CD4-positive, alpha-beta memory T cell (primary cell): ENCODE results near the gene CYP17A1. TPM values are rescaled to one million over a fixed set of nuclear protein-coding genes. Genes with fewer than 3 reads are reported as not detected.

Experiments
- CTCF ChIA-PET: fragments of 350-600 bp; sonication (Branson Sonifier 250); formaldehyde crosslinking; loops from one replicate; lab custom pipeline; 2021; ENCODE audit warnings: inconsistent platforms; ENCODE audit not compliant: partially characterized antibody; lab: Charles Lee
- POLR2A ChIA-PET: fragments of 350-600 bp; sonication (Branson Sonifier 250); formaldehyde crosslinking; loops from one replicate; lab custom pipeline; 2021; ENCODE audit not compliant: partially characterized antibody; lab: Charles Lee
- DNase-seq, 5 donors: peaks; one replicate each; pipeline versions ENCODE4 v3.0.0 to v3.0.0-alpha.2; 2020 to 2022; ENCODE audit warnings: mixed read lengths in 1 of 5
- H3K27ac ChIP-seq: one replicate; pipeline ENCODE4 v1.7.0; 2013; ENCODE audit warnings: low read depth, low read length
- H3K27me3 ChIP-seq: 2 replicates; pipeline ENCODE4 v1.7.0; 2013; ENCODE audit warnings: mild to moderate bottlenecking, low read length, moderate library complexity; ENCODE audit not compliant: insufficient read depth
- H3K36me3 ChIP-seq: 2 replicates; pipeline ENCODE4 v1.7.0; 2013; ENCODE audit warnings: mild to moderate bottlenecking, low read length, moderate library complexity; ENCODE audit not compliant: insufficient read depth
- H3K4me1 ChIP-seq: 2 replicates; pipeline ENCODE4 v1.7.0; 2013; ENCODE audit warnings: mild to moderate bottlenecking, low read length, moderate library complexity; ENCODE audit not compliant: insufficient read depth
- H3K4me3 ChIP-seq, 2 donors: one replicate each; pipeline ENCODE4 v1.7.0; 2013; ENCODE audit warnings: low read length in 2 of 2, mild to moderate bottlenecking in 1 of 2
- H3K9me3 ChIP-seq, 2 donors: one replicate each; pipeline ENCODE4 v1.7.0; 2013; ENCODE audit warnings: low read length in 2 of 2, control low read depth in 1 of 2; ENCODE audit not compliant: control insufficient read depth in 1 of 2
- H3K27ac Mint-ChIP-seq, 7 donors: one replicate each; pipeline ENCODE4 v1.8.0; 2020 to 2021; ENCODE audit warnings: mixed read lengths in 7 of 7, mild to moderate bottlenecking in 6 of 7, inconsistent platforms in 3 of 7, moderate library complexity in 3 of 7
- H3K27me3 Mint-ChIP-seq, 2 donors: one replicate each; pipeline ENCODE4 v1.8.0; 2020 to 2021; ENCODE audit warnings: mixed read lengths in 2 of 2
- H3K36me3 Mint-ChIP-seq, 2 donors: one replicate each; pipeline ENCODE4 v1.8.0; 2020 to 2021; ENCODE audit warnings: mixed read lengths in 2 of 2, inconsistent platforms in 1 of 2, mild to moderate bottlenecking in 1 of 2
- H3K4me1 Mint-ChIP-seq, 4 donors: one replicate each; pipeline ENCODE4 v1.8.0; 2020 to 2021; ENCODE audit warnings: mixed read lengths in 4 of 4, mild to moderate bottlenecking in 1 of 4
- H3K4me3 Mint-ChIP-seq, 8 donors: one replicate each; pipeline ENCODE4 v1.8.0; 2020 to 2021; ENCODE audit warnings: mixed read lengths in 8 of 8, mild to moderate bottlenecking in 7 of 8, moderate library complexity in 6 of 8, inconsistent platforms in 3 of 8
- H3K9me3 Mint-ChIP-seq, 8 donors: one replicate each; pipeline ENCODE4 v1.8.0; 2020 to 2021; ENCODE audit warnings: mixed read lengths in 8 of 8, mild to moderate bottlenecking in 5 of 8, inconsistent platforms in 3 of 8, moderate library complexity in 1 of 8
- intact Hi-C: fragments of 100-400 bp; cut with micrococcal nuclease; formaldehyde crosslinking; loops from one replicate; pipeline ENCODE4 v1.15.1; 2023
- polyA plus RNA-seq, 2 donors: library from polyadenylated mRNA; unstranded; fragments of 300-500 nt; fragmentation: Illumina TruSeq; gene quantifications; one replicate each; pipeline ENCODE4 v1.2.3, GENCODE V29; 2021
- total RNA-seq, 2 experiments: library from RNA; stranded (reverse); gene quantifications; one replicate each; pipeline ENCODE4 v1.2.3, GENCODE V29; 2021

CYP17A1 gene
- total RNA-seq (not detected), polyA plus RNA-seq (not detected)

- Histone ChIP-seq H3K4me1 (no peaks in the 10 kb centered on the region), H3K27ac (no peak within 1 kb of the TSS), H3K27me3 (no peaks in the 10 kb centered on the region), H3K9me3 (no peaks in the 10 kb centered on the region), H3K36me3 (no peaks in the 10 kb centered on the region), H3K4me3 (no peak within 1 kb of the TSS)
- ChIA-PET POLR2A (no interaction called here), CTCF (interaction anchor here (0.7 to 4.2 kb wide), 7 partner anchors 9 to 649 kb away, joined by 5 to 32 read pairs (median 9); partner anchors contain the start of gene RPEL1)
- intact Hi-C loops: no loop called here
- H3K36me3 Mint-ChIP-seq: peaks cover 0 to 8% of the 10 kb centered on the region in 2 donors
- no peak within 1 kb of the TSS for H3K4me3 Mint-ChIP-seq
- peaks cover 0 to 25% (median 15%) of the 10 kb centered on the region in 8 donors for H3K9me3 Mint-ChIP-seq
- peaks cover 9 to 15% of the 10 kb centered on the region in 2 donors for H3K27me3 Mint-ChIP-seq
- no peak within 1 kb of the TSS for H3K27ac Mint-ChIP-seq
- DNase-seq: no peak
- H3K4me1 Mint-ChIP-seq: peaks cover 0 to 1% (median 0%) of the 10 kb centered on the region in 4 donors
Measured at GRCh38 chr10:102837230-102837721, at the start of gene CYP17A1. Gene CYP17A1, minus strand, starts transcription at chr10:102837413. Its CDS starts 52 bp downstream, at chr10:102837361.

GRCh38 chr10:102880256-102880655 is 43.0 kb upstream of the CYP17A1 start:
- Mint-ChIP-seq H3K9me3 (no peaks in the 10 kb centered on the region), H3K27me3 (no peaks in the 10 kb centered on the region), H3K27ac (no peak overlapping the region), H3K4me3 (no peak overlapping the region), H3K4me1 (no peaks in the 10 kb centered on the region), H3K36me3 (peaks cover 5 to 7% of the 10 kb centered on the region in 2 donors)
- intact Hi-C loops: no loop called here
- POLR2A ChIA-PET: no interaction called here
- DNase-seq: no peak
- Histone ChIP-seq H3K27ac (no peak overlapping the region), H3K27me3 (no peaks in the 10 kb centered on the region), H3K4me1 (no peaks in the 10 kb centered on the region), H3K4me3 (no peak overlapping the region), H3K9me3 (no peaks in the 10 kb centered on the region), H3K36me3 (no peaks in the 10 kb centered on the region)
- CTCF ChIA-PET: no interaction called here

- Histone ChIP-seq H3K27me3 (no peaks in the 10 kb centered on the region), H3K4me1 (no peaks in the 10 kb centered on the region), H3K4me3 (no peak overlapping the region), H3K36me3 (no peaks in the 10 kb centered on the region), H3K9me3 (no peaks in the 10 kb centered on the region), H3K27ac (no peak overlapping the region)
- no peak for DNase-seq
- Mint-ChIP-seq H3K36me3 (peaks cover 5 to 7% of the 10 kb centered on the region in 2 donors), H3K27me3 (no peaks in the 10 kb centered on the region), H3K4me1 (no peaks in the 10 kb centered on the region), H3K4me3 (peak overlapping the region in 1 of 8 donors; percentile 66), H3K9me3 (no peaks in the 10 kb centered on the region), H3K27ac (no peak overlapping the region)
- ChIA-PET POLR2A (no interaction called here), CTCF (no interaction called here)
- intact Hi-C loops: no loop called here
Measured at GRCh38 chr10:102878629-102879028, 41.4 kb upstream of the CYP17A1 start.

GRCh38 chr10:102876747-102877153 is 39.5 kb upstream of the CYP17A1 start:
- H3K27ac Mint-ChIP-seq: no peak overlapping the region
- intact Hi-C loops: no loop called here
- H3K27ac ChIP-seq: no peak overlapping the region
- DNase-seq: no peak
- ChIA-PET CTCF (no interaction called here), POLR2A (no interaction called here)
- no peaks in the 10 kb centered on the region for H3K4me1 ChIP-seq
- H3K9me3 ChIP-seq: no peaks in the 10 kb centered on the region
- no peak overlapping the region for H3K4me3 ChIP-seq
- H3K36me3 Mint-ChIP-seq: peaks cover 5 to 7% of the 10 kb centered on the region in 2 donors
- no peaks in the 10 kb centered on the region for H3K9me3 Mint-ChIP-seq
- H3K27me3 ChIP-seq: no peaks in the 10 kb centered on the region
- H3K4me1 Mint-ChIP-seq: no peaks in the 10 kb centered on the region
- H3K27me3 Mint-ChIP-seq: no peaks in the 10 kb centered on the region
- H3K4me3 Mint-ChIP-seq: no peak overlapping the region
- H3K36me3 ChIP-seq: no peaks in the 10 kb centered on the region

- Mint-ChIP-seq H3K36me3 (peaks cover 3 to 11% of the 10 kb centered on the region in 2 donors), H3K27me3 (peaks cover 11 to 14% of the 10 kb centered on the region in 2 donors), H3K27ac (peak overlapping the region in 2 of 7 donors; percentile 43 to 53), H3K9me3 (peaks cover 0 to 3% (median 0%) of the 10 kb centered on the region in 8 donors), H3K4me3 (peak overlapping the region in 1 of 8 donors; percentile 52), H3K4me1 (peaks cover 5 to 14% (median 10%) of the 10 kb centered on the region in 4 donors)
- Histone ChIP-seq H3K4me3 (no peak overlapping the region), H3K27me3 (no peaks in the 10 kb centered on the region), H3K9me3 (no peaks in the 10 kb centered on the region), H3K36me3 (no peaks in the 10 kb centered on the region), H3K4me1 (no peaks in the 10 kb centered on the region), H3K27ac (no peak overlapping the region)
- intact Hi-C loops: no loop called here
- DNase-seq: no peak
- ChIA-PET POLR2A (no interaction called here), CTCF (no interaction called here)
Measured at GRCh38 chr10:102872163-102872562, 35.0 kb upstream of the CYP17A1 start.

- H3K9me3 ChIP-seq: no peaks in the 10 kb centered on the region
- POLR2A ChIA-PET: no interaction called here
- peaks cover 6 to 11% of the 10 kb centered on the region in 2 donors for H3K36me3 Mint-ChIP-seq
- DNase-seq: no peak
- intact Hi-C loops: no loop called here
- no peaks in the 10 kb centered on the region for H3K36me3 ChIP-seq
- peaks cover 5 to 14% (median 10%) of the 10 kb centered on the region in 4 donors for H3K4me1 Mint-ChIP-seq
- no peak overlapping the region for H3K4me3 ChIP-seq
- no peaks in the 10 kb centered on the region for H3K4me1 ChIP-seq
- CTCF ChIA-PET: no interaction called here
- H3K27ac ChIP-seq: no peak overlapping the region
- no peak overlapping the region for H3K27ac Mint-ChIP-seq
- H3K27me3 ChIP-seq: no peaks in the 10 kb centered on the region
- peak overlapping the region in 3 of 8 donors; percentile 6 to 43 (median 15) for H3K4me3 Mint-ChIP-seq
- peaks cover 0 to 3% (median 0%) of the 10 kb centered on the region in 8 donors for H3K9me3 Mint-ChIP-seq
- H3K27me3 Mint-ChIP-seq: peaks cover 11 to 14% of the 10 kb centered on the region in 2 donors
Measured at GRCh38 chr10:102870221-102870620, 33.0 kb upstream of the CYP17A1 start.

GRCh38 chr10:102869258-102870198 is 32.3 kb upstream of the CYP17A1 start, which contains the start of gene AS3MT:
Gene AS3MT, plus strand, starts transcription at chr10:102869470. Its CDS starts 123 bp downstream, at chr10:102869593.
- no peak for DNase-seq
- CTCF ChIA-PET: no interaction called here
- no peaks in the 10 kb centered on the region for H3K36me3 ChIP-seq
- Mint-ChIP-seq H3K27ac (peak within 1 kb of the TSS in 2 of 7 donors; percentile 44 to 57), H3K36me3 (peaks cover 6 to 11% of the 10 kb centered on the region in 2 donors), H3K27me3 (peaks cover 11 to 14% of the 10 kb centered on the region in 2 donors), H3K4me3 (peak within 1 kb of the TSS; percentile 10 to 81 (median 66)), H3K4me1 (peaks cover 5 to 14% (median 10%) of the 10 kb centered on the region in 4 donors), H3K9me3 (peaks cover 0 to 3% (median 0%) of the 10 kb centered on the region in 8 donors)
- POLR2A ChIA-PET: interaction anchor here (0.7 kb wide), 1 partner anchor 21 kb away, joined by 3 read pairs; no protein-coding TSS in a partner anchor
- H3K27ac ChIP-seq: no peak within 1 kb of the TSS
- no peaks in the 10 kb centered on the region for H3K9me3 ChIP-seq
- H3K27me3 ChIP-seq: no peaks in the 10 kb centered on the region
- H3K4me3 ChIP-seq: no peak within 1 kb of the TSS
- H3K4me1 ChIP-seq: no peaks in the 10 kb centered on the region
- intact Hi-C loops: no loop called here
